Adrenal gland (tissue), 5 donors: Measurements from ENCODE around the gene PDE10A.

Experiments
- CTCF ChIP-seq, 6 experiments: fragments of 450-650 bp in 4 of 6; fragments of 200-600 bp in 2 of 6; sonication (generic) in 1 of 6; IDR thresholded peaks; 1 replicate in 5 of 6; 2 replicates in 1 of 6; pipeline versions ENCODE4 v1.5.1 to v1.8.0; 2016 to 2021; ENCODE audit warnings: antibody characterized with exemption in 6 of 6, mild to moderate bottlenecking in 2 of 6, moderate library complexity in 1 of 6
- POLR2A ChIP-seq, 2 donors: fragments of 450-650 bp; IDR thresholded peaks; one replicate each; pipeline ENCODE4 v1.6.1; 2017; ENCODE audit warnings: antibody characterized with exemption in 2 of 2, mild to moderate bottlenecking in 2 of 2, moderate library complexity in 1 of 2
- donor health status: DM: no; HTN: no; CAD: no.

- no peak for TF ChIP-seq POLR2A (IDR thresholded peaks at IDR 0.05)
- TF ChIP-seq CTCF (IDR thresholded peaks at IDR 0.05): no peak
Observed at GRCh38 chr6:165451838-165452237, 211.2 kb downstream of the PDE10A start.
